GM23338 (cell line): ENCODE results near the gene NUDT4B.
"Not testable (repeated sequence)": the region's sequence is repeated elsewhere in the genome, so short reads cannot be mapped to it uniquely, and the experiment has no call there.

ENCODE experiments used
- TF ChIP-seq, protein P1 (sequence below), 2 experiments: fragments of 200-600 bp in 1 of 2; sonication (generic) in 1 of 2; conservative IDR thresholded peaks; 2 replicates each; pipeline versions ENCODE4 v1.5.1 to v1.6.1; 2016 to 2017; ENCODE audit warnings: antibody characterized with exemption in 2 of 2, low read depth in 2 of 2, mild to moderate bottlenecking in 2 of 2, moderate library complexity in 1 of 2
- TF ChIP-seq, protein P2 (sequence below): IDR thresholded peaks from 2 replicates; pipeline ENCODE4 v1.6.1; 2016; ENCODE audit warnings: antibody characterized with exemption

DNA sequence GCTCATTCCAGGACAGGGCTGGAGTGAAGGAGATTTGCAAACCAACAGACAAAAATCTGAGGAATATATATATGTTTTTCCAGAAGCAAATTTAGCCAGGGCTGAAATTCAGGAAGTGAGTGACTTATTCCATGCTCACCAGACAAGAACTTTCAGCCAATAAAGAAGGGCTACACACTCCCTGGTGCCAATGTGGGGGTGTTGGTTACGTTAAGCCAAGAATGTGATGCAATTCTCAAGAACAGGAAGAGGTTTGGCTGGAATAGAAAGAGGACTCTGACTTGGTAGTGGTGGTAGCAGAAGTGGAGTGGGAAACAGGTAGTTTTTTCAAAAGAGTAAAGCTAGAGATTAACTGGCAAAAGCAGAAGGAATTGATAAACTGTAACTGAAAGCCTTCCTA, 11.6 kb downstream of the NUDT4B start:
- TF ChIP-seq, protein P1, sequence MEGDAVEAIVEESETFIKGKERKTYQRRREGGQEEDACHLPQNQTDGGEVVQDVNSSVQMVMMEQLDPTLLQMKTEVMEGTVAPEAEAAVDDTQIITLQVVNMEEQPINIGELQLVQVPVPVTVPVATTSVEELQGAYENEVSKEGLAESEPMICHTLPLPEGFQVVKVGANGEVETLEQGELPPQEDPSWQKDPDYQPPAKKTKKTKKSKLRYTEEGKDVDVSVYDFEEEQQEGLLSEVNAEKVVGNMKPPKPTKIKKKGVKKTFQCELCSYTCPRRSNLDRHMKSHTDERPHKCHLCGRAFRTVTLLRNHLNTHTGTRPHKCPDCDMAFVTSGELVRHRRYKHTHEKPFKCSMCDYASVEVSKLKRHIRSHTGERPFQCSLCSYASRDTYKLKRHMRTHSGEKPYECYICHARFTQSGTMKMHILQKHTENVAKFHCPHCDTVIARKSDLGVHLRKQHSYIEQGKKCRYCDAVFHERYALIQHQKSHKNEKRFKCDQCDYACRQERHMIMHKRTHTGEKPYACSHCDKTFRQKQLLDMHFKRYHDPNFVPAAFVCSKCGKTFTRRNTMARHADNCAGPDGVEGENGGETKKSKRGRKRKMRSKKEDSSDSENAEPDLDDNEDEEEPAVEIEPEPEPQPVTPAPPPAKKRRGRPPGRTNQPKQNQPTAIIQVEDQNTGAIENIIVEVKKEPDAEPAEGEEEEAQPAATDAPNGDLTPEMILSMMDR (conservative IDR thresholded peaks at IDR 0.05; ENCODE audit: low read depth in 2 of 2) = not testable (repeated sequence)
- TF ChIP-seq, protein P2, sequence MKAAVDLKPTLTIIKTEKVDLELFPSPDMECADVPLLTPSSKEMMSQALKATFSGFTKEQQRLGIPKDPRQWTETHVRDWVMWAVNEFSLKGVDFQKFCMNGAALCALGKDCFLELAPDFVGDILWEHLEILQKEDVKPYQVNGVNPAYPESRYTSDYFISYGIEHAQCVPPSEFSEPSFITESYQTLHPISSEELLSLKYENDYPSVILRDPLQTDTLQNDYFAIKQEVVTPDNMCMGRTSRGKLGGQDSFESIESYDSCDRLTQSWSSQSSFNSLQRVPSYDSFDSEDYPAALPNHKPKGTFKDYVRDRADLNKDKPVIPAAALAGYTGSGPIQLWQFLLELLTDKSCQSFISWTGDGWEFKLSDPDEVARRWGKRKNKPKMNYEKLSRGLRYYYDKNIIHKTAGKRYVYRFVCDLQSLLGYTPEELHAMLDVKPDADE = not testable (repeated sequence)
